K562 (cell line): ENCODE data around the gene CYSTM1. TPM values are rescaled to one million over a fixed set of nuclear protein-coding genes. Genes with fewer than 3 reads are reported as not detected.
A peak's percentile ranks its signal among the peaks of the same experiment; 100 is the strongest.

Source experiments
- JUND ChIP-seq, 2 experiments: IDR thresholded peaks; 2 replicates in 1 of 2; 3 replicates in 1 of 2; pipeline ENCODE4 v1.6.1; 2011; ENCODE audit warnings: borderline replicate concordance in 2 of 2, low read depth in 2 of 2, low read length in 2 of 2, improper control_type of control experiment in 1 of 2, missing biosample characterization in 1 of 2, missing genetic modification characterization in 1 of 2, missing genetic modification reagents in 1 of 2
- LCOR ChIP-seq: sonication (generic); formaldehyde crosslinking; IDR thresholded peaks from 2 replicates; pipeline ENCODE4 v1.8.0; 2022; ENCODE audit warnings: mild to moderate bottlenecking, missing genetic modification reagents
- MAZ ChIP-seq, 2 experiments: fragments of 450-650 bp in 1 of 2; sonication (generic) in 1 of 2; formaldehyde crosslinking; IDR thresholded peaks in 1 of 2; conservative IDR thresholded peaks in 1 of 2; 2 replicates each; pipeline versions ENCODE4 v1.4.0 to v1.5.0; 2020; ENCODE audit warnings: mild to moderate bottlenecking in 1 of 2, missing genetic modification reagents in 1 of 2
- MYNN ChIP-seq, 2 experiments: sonication (generic); formaldehyde crosslinking in 1 of 2; IDR thresholded peaks; 2 replicates each; pipeline versions ENCODE4 v1.5.0 to v1.6.1; 2016 to 2020; ENCODE audit warnings: antibody characterized with exemption in 1 of 2, missing genetic modification reagents in 1 of 2
- NEUROD1 ChIP-seq: fragments of 150-350 bp; IDR thresholded peaks from 2 replicates; pipeline ENCODE4 v1.6.1; 2014; ENCODE audit warnings: borderline replicate concordance, low read length, low read depth; ENCODE audit not compliant: partially characterized antibody
- REST ChIP-seq, 2 experiments: fragments of 450-650 bp; formaldehyde crosslinking in 1 of 2; IDR thresholded peaks; 2 replicates each; pipeline versions ENCODE4 v1.4.0 to v1.6.1; 2014 to 2020; ENCODE audit warnings: mild to moderate bottlenecking in 2 of 2, borderline replicate concordance in 1 of 2, low read depth in 1 of 2
- STAG1 ChIP-seq: sonication (generic); formaldehyde crosslinking; IDR thresholded peaks from 2 replicates; pipeline ENCODE4 v1.5.0; 2020; ENCODE audit warnings: missing genetic modification reagents, borderline replicate concordance
- YY1 ChIP-seq, 3 experiments: IDR thresholded peaks; 2 replicates each; pipeline ENCODE4 v1.6.1; 2011; ENCODE audit warnings: low read length in 2 of 3, mild to moderate bottlenecking in 2 of 3, moderate library complexity in 2 of 3, borderline replicate concordance in 1 of 3, control low read depth in 1 of 3, low read depth in 1 of 3; ENCODE audit not compliant: insufficient read depth in 3 of 3, insufficient replicate concordance in 2 of 3, control insufficient read depth in 1 of 3, insufficient read length in 1 of 3; ENCODE audit errors: extremely low read depth in 1 of 3
- ZKSCAN1 ChIP-seq: fragments of 150-350 bp; IDR thresholded peaks from 2 replicates; pipeline ENCODE4 v1.6.1; 2016; ENCODE audit warnings: low read depth, low read length
- ZNF431 ChIP-seq: sonication (generic); formaldehyde crosslinking; IDR thresholded peaks from 2 replicates; pipeline ENCODE4 v1.8.0; 2022; ENCODE audit warnings: mild to moderate bottlenecking, missing genetic modification reagents
- polyA plus RNA-seq, 8 experiments: library from polyadenylated mRNA; depleted of rRNA in 4 of 8; stranded (reverse) in 5 of 8; unstranded in 3 of 8; fragments of >200 nt; fragmentation: Nextera tagmentation in 2 of 8; fragmentation: Illumina TruSeq in 1 of 8; extraction: Ambion mirVana in 2 of 8; extraction: Trizol in 1 of 8; gene quantifications; 2 replicates each; pipeline versions ENCODE4 v1.2.1 to v1.2.3, GENCODE V29; 2011 to 2014; ENCODE audit warnings: inconsistent platforms in 1 of 8, missing spikeins in 1 of 8
- total RNA-seq, 7 experiments: library from RNA; depleted of rRNA in 6 of 7; stranded (reverse); fragments of >200 nt in 6 of 7; fragmentation: Illumina TruSeq in 2 of 7; extraction: Trizol in 2 of 7; gene quantifications; 2 replicates each; pipeline versions ENCODE4 v1.2.1 to v1.2.3, GENCODE V29; 2011 to 2021; ENCODE audit warnings: low replicate concordance in 1 of 7

Gene CYSTM1
- total and polyA plus RNA-seq, 9 of the 15 experiments (the other 6 are each of a cell fraction or from before 2014, with no cell fraction given), result 76.1 to 422 (median 108) TPM

GRCh38 chr5:140157032-140157781 is 17.8 kb upstream of the CYSTM1 start (continued):
- TF ChIP-seq NEUROD1 (peak; percentile 32), REST (IDR thresholded peaks at IDR 0.05; ENCODE audit: borderline replicate concordance) (peak; percentile 88), REST (CRISPR knock-in tag; IDR thresholded peaks at IDR 0.05; ENCODE audit: low read depth) (no peak), JUND (IDR thresholded peaks at IDR 0.05; ENCODE audit: borderline replicate concordance, low read depth, low read length) (0 out of 2 replicates have a peak, but pooled peaks have one; percentile 20), JUND (tag; IDR thresholded peaks at IDR 0.05; ENCODE audit: borderline replicate concordance, low read depth, low read length) (0 out of 3 replicates have a peak, but pooled peaks have one; percentile 8), MYNN (IDR thresholded peaks at IDR 0.05) (peak; percentile 56; the same call in 1 of the 2 replicates), MYNN (CRISPR knock-in tag; IDR thresholded peaks at IDR 0.05) (no peak), LCOR (CRISPR knock-in tag) (0 out of 2 replicates have a peak, but pooled peaks have one; percentile 39), STAG1 (peak; percentile 80; the same call in 1 of the 2 replicates), ZKSCAN1 (peak; percentile 71; the same call in 1 of the 2 replicates), ZNF431 (CRISPR knock-in tag) (no peak), MAZ (CRISPR knock-in tag; conservative IDR thresholded peaks at IDR 0.05 in 1 of 2, IDR thresholded peaks at IDR 0.05 in 1 of 2) (peak in 1 of 2 experiments; percentile 73; a peak in 2 of 4 replicates), YY1 (IDR thresholded peaks at IDR 0.05; ENCODE audit: borderline replicate concordance in 1 of 3, control insufficient read depth in 1 of 3, extremely low read depth in 1 of 3, insufficient read depth in 3 of 3, insufficient read length in 1 of 3, insufficient replicate concordance in 2 of 3, low read depth in 1 of 3, low read length in 2 of 3) (peak in 2 of 3 experiments; percentile 24 to 53)
